Skin epidermis (tissue), 12 donors: ENCODE results near the gene IGFBP4.

Experiments
- H3K27ac ChIP-seq, 21 experiments: fragments of 200-600 bp; sonication (generic) in 11 of 21; one replicate each; pipeline ENCODE4 v1.5.0; 2020; ENCODE audit warnings: mild to moderate bottlenecking in 3 of 21, inconsistent platforms in 2 of 21, moderate library complexity in 2 of 21
- H3K4me3 ChIP-seq, 7 experiments: fragments of 200-600 bp; sonication (generic) in 2 of 7; one replicate each; pipeline ENCODE4 v1.5.0; 2020; ENCODE audit warnings: inconsistent platforms in 2 of 7, mild to moderate bottlenecking in 2 of 7, moderate library complexity in 1 of 7

IGFBP4 gene

DNA sequence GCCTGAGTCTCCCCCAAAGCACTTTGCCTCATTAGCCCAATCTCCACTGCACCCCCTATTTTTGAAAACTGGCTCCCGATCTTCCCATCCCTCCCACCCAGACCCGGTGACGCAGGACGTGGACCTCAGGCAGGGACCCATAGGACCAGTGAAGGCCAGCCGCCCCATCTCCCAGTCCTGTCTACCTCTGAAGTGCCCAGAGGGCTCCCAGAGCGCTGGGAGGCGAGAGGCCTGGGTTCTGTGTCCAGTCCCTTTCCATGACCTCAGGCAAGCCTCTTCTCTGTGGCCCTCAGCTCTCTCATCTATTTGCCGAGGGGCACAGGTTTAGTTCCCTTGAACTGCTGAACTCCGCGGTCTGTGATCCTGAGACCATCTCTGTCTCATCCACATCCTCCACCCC lies 57.5 kb downstream of the IGFBP4 start:
- peak overlapping the region; percentile 24 to 89 (median 81) for H3K27ac ChIP-seq
- peak overlapping the region; percentile 27 to 54 (median 37) for H3K4me3 ChIP-seq

DNA sequence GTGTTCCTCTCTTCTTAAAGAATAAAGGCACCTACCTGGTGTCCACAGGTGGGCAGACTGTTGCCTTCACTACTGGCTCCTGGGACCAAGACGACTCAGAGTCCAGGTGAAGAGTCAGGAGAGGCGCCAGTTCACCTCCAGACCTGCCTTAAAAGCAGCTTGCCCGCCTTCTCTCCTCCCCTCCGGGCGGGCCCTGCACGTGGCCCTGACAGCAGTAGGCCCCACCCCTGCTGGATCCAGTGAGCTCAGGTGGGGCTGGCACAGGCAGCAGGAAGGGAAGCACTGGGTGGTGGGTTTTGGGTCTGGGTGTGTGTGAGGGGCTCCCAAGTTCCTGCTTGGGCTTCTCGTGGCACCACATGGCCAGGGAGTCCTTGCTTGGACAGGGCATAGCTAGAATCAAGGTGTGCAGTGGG lies 58.3 kb downstream of the IGFBP4 start, which contains the start of gene TNS4:
TNS4 (minus strand) TSS at position 125 of the 413 bp plus-strand sequence. CDS start 5,198 bp downstream, outside the sequence.
- peak within 1 kb of the TSS; percentile 24 to 89 (median 81) for H3K27ac ChIP-seq
- peak within 1 kb of the TSS; percentile 27 to 54 (median 37) for H3K4me3 ChIP-seq

DNA sequence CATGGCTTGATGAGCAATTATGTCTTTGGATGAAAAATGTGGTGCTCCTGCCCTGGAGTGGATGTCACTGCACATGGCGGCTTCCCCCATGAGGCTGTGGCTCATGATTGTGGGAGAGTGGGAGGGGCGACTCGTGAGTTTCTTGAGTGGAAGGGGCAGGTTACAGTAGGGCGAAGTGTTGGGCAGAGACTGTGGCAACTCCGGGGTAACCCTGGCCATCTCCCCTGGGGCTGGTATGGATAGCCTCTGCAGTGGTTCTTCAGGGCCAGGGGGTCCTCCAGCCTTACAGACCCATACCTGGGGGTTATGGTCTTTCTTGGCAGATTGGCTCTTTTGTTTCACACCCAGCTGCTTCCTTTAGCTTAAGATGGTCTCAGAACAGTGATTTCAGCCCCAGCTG lies 59.5 kb downstream of the IGFBP4 start:
- Histone ChIP-seq H3K27ac (no peak overlapping the region), H3K4me3 (no peak overlapping the region)

DNA sequence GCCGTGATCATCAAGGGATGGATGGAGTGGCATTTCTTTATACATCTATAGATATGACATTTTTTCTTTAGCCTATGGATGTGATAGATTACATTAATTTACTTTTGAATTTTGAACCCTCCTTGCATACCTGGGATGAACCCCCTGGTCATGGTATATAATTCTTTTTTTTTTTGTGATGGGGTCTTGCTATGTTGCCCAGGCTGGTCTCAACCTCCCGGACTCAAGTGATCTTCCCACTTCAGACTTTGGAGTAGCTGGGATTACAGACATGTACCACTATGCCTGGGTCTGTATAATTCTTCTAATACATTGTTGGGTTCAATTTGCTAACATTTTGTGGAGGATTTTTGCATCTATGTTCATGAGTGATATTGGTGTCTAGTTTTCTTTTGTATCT lies 59.9 kb downstream of the IGFBP4 start:
- no peak overlapping the region for H3K4me3 ChIP-seq
- H3K27ac ChIP-seq: no peak overlapping the region

DNA sequence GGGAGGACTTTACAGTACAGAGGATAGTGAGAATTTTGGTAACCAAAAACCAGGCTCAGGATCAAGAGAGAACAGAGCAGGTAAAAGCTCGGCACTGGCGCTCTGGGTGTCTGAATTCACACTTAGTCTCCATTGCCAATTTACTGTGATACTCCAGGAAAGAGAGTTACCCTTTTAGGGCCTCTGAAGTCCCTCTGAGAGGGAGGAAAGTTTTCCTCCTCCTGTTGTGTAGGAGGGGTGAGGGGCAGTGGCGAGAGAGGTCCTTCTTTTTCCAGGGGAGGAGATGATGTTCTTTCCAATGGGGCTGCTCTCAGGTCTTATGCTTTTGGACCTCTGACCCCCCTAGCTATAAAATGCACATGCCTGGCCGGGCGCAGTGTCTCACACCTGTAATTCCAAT lies 63.5 kb downstream of the IGFBP4 start:
- no peak overlapping the region for H3K27ac ChIP-seq
- no peak overlapping the region for H3K4me3 ChIP-seq
